SIG-M5 treated with dmso at 0.1 percent for 504 hours (cell line): ENCODE results near the gene CD8B.

Source experiments
- DNase-seq: peaks from one replicate; lab custom pipeline; 2025; ENCODE audit not compliant: unreplicated experiment; lab: John Stamatoyannopoulos, UW

Gene CD8B

DNA sequence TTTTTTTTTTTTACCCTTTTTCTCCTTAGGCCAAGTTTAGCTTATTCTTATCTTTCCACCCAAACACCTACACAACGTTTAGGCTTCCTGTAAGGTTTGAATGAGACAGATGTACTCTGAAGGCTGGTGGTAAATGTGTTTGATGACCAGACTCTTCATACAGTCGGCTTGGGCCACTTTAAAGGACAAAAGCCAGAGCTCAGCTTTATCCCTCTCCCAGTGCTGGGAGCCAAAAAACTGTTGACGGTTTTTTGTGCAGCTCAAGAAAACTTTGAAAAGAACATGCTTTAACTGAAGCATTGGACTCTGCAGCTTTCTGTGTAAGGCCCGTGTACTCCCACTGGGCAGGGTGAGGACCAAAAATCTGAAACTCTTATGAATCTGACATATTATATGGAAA lies 86.3 kb downstream of the CD8B start:
- no peak for DNase-seq

DNA sequence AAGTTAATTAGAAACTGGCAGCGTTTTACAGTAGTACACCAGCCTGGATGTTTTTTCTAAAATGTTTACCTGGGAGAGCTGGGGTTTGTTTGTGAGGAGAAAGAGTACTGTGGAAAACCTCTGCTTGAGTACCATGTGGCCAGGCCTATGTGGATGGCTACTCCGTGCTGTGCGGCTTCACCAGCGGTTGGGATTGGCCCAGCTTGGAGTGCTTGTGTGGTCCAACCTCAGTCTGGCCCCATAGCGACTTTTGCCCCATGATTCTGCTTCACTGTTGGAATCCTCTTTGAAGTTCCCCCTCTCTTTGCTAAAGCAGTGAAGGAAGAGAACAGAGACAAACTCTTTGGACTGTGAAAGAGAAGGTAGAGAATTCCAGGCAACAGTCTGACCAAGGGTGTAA lies 86.8 kb downstream of the CD8B start:
- DNase-seq = no peak

DNA sequence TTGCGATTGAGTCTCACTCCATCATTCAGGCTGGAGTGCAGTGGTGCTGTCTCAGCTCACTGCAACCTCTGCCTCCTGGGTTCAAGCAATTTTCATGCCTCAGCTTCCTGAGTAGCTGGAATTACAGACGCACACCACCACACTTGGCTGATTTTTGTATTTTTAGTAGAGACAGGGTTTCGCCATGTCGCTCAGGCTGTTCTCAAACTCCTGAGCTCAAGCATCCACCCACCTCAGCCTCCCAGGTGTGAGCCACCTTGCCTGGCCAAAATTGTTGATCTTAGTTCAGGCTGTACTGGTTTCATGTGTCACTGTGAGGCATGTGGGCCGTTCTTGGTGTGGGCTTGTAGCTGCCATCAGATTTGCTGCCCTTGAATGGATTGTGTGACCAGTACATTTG lies 89.1 kb downstream of the CD8B start:
- DNase-seq = no peak

DNA sequence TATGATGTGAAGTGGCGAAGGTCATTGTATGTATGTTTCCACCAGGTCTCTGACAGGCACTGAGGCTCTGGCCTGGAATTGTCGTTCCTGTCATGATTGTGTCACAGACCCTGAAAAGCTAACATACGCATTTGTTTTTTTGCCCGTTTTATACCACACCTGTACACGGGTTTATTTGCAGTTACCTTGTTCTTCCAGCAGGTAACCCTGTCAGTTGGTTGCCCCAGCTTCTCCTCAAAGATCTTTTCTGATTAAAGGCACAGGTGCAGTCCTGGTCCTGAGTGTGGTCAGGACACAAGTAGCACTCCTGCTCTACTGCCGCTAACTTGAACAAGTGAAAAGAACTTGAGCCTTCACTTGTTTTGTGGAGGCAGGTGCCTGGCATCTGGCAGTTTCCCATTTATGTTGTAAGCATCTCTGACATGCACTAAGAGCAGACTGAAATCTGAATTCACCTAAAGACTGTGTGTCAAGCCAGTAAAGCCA lies 90.8 kb downstream of the CD8B start:
- DNase-seq = no peak

DNA sequence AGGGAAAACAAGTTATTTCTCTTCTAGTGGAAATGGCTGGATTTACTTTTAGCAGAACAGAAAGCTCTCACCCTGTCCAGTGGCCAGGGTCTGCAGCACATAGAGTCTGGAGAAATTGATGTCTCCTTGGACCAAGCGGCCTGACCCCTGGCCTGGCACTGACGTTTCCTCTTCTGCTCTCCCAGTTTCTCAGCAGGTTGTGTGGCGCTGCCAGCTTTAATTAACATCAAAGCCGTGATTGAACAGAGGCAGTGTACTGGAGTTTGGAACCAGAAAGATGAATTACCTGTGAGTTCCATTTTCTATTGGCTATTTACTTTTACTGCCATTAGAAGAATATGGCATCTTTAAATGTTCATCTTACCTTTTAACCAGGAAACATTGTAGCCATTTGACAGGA lies 91.8 kb downstream of the CD8B start:
- DNase-seq = no peak

DNA sequence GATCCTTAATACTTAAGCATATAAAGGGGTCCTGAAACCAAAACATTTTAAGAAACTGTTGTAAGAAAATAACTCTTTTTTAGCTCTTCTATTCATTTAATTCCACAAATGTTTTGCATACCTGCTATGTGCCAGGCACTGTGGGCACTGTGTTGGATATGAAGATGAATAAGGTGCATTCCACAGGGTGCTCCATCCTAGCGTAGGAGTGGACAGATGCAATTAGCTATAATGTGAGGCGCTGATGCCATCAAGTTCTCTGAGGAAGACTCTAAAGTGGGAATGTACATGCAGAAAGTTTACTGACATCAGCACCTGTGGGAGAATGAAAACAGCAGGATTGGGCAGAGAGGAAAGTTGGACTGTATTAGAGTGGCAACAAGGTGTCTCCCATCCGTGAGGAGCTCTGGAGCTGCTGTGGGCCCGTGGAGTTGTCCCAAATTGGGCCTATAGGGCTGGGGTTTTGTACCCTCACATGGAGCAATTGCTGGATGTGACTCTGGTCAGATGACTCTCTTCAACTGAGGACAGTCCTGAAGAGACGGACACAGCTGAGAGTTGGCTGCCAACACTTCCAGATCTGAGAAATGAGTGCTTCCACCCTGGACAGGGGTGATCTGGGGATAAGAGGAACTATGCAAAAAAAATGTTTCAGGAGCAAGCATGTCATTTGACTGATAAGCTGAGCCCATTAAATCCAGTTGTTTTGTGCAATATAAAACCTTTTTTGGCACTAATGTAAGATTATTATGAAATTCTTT lies 93.3 kb downstream of the CD8B start:
- DNase-seq = no peak
